Adipocyte (in vitro differentiated cells): ENCODE data around the gene MXI1.

Source experiments
- DNase-seq: peaks from one replicate; pipeline ENCODE4 v3.0.0-alpha.2; 2015; ENCODE audit warnings: low read depth
- H3K27me3 ChIP-seq: replicated peaks from 2 replicates; pipeline ENCODE4 v1.7.0; 2013; ENCODE audit warnings: mild to moderate bottlenecking, low read length, moderate library complexity; ENCODE audit not compliant: control insufficient read depth, insufficient read depth
- H3K36me3 ChIP-seq: 2 replicates; pipeline ENCODE4 v1.7.0; 2013; ENCODE audit warnings: low read length, mild to moderate bottlenecking, moderate library complexity; ENCODE audit not compliant: control insufficient read depth, insufficient read depth, severe bottlenecking
- H3K4me1 ChIP-seq: 2 replicates; pipeline ENCODE4 v1.7.0; 2013; ENCODE audit warnings: mild to moderate bottlenecking, low read length, moderate library complexity; ENCODE audit not compliant: control insufficient read depth, insufficient read depth
- H3K4me3 ChIP-seq: 2 replicates; pipeline ENCODE4 v1.7.0; 2013; ENCODE audit warnings: mild to moderate bottlenecking, low read length, moderate library complexity
- H3K9ac ChIP-seq: 2 replicates; pipeline ENCODE4 v1.7.0; 2013; ENCODE audit warnings: mild to moderate bottlenecking, low read length, moderate library complexity
- H3K9me3 ChIP-seq: 2 replicates; pipeline ENCODE4 v1.7.0; 2013; ENCODE audit warnings: mild to moderate bottlenecking, low read length, moderate library complexity; ENCODE audit not compliant: control insufficient read depth

MXI1 gene

GRCh38 chr10:110310741-110311140 is 103.3 kb downstream of the MXI1 start:
- Histone ChIP-seq H3K9ac (no peak overlapping the region), H3K9me3 (no peaks in the 10 kb centered on the region), H3K27me3 (no peaks in the 10 kb centered on the region), H3K4me1 (peaks cover 7% of the 10 kb centered on the region), H3K36me3 (no peaks in the 10 kb centered on the region), H3K4me3 (no peak overlapping the region)
- DNase-seq, result no peak

GRCh38 chr10:110311357-110311949 is 104.0 kb downstream of the MXI1 start:
- Histone ChIP-seq H3K4me1 (no peaks in the 10 kb centered on the region), H3K9ac (no peak overlapping the region), H3K27me3 (no peaks in the 10 kb centered on the region), H3K36me3 (no peaks in the 10 kb centered on the region), H3K9me3 (no peaks in the 10 kb centered on the region), H3K4me3 (no peak overlapping the region)
- peak; percentile 89 for DNase-seq

- no peaks in the 10 kb centered on the region for H3K36me3 ChIP-seq
- no peak for DNase-seq
Measured at GRCh38 chr10:110312206-110312605, 104.8 kb downstream of the MXI1 start.

GRCh38 chr10:110313674-110314073 is 106.3 kb downstream of the MXI1 start:
- H3K9ac ChIP-seq, result no peak overlapping the region
- H3K27me3 ChIP-seq, result no peaks in the 10 kb centered on the region
- no peaks in the 10 kb centered on the region for H3K36me3 ChIP-seq
- H3K4me1 ChIP-seq, result no peaks in the 10 kb centered on the region
- no peaks in the 10 kb centered on the region for H3K9me3 ChIP-seq
- no peak for DNase-seq
- H3K4me3 ChIP-seq, result no peak overlapping the region

More at GRCh38 chr10:110312206-110312605, 104.8 kb downstream of the MXI1 start:
- no peak overlapping the region for H3K4me3 ChIP-seq
- no peaks in the 10 kb centered on the region for H3K9me3 ChIP-seq
- H3K9ac ChIP-seq, result no peak overlapping the region
- H3K4me1 ChIP-seq, result no peaks in the 10 kb centered on the region
- H3K27me3 ChIP-seq, result no peaks in the 10 kb centered on the region

GRCh38 chr10:110317866-110318850 is 110.8 kb downstream of the MXI1 start:
- H3K4me3 ChIP-seq, result no peak overlapping the region

GRCh38 chr10:110321869-110322620 is 114.6 kb downstream of the MXI1 start:
- H3K27me3 ChIP-seq, result no peaks in the 10 kb centered on the region
- H3K9me3 ChIP-seq, result peaks cover 18% of the 10 kb centered on the region
- H3K9ac ChIP-seq, result no peak overlapping the region
- no peak for DNase-seq
- no peak overlapping the region for H3K4me3 ChIP-seq
- no peaks in the 10 kb centered on the region for H3K36me3 ChIP-seq
- H3K4me1 ChIP-seq, result peaks cover 3% of the 10 kb centered on the region

More at GRCh38 chr10:110317866-110318850, 110.8 kb downstream of the MXI1 start:
- Histone ChIP-seq H3K27me3 (no peaks in the 10 kb centered on the region), H3K9me3 (peaks cover 18% of the 10 kb centered on the region), H3K36me3 (no peaks in the 10 kb centered on the region), H3K9ac (no peak overlapping the region), H3K4me1 (no peaks in the 10 kb centered on the region)
- no peak for DNase-seq

- Histone ChIP-seq H3K9me3 (peaks cover 18% of the 10 kb centered on the region), H3K36me3 (no peaks in the 10 kb centered on the region), H3K9ac (no peak overlapping the region), H3K4me1 (peaks cover 5% of the 10 kb centered on the region), H3K4me3 (no peak overlapping the region), H3K27me3 (no peaks in the 10 kb centered on the region)
- DNase-seq, result peak; percentile 70
Measured at GRCh38 chr10:110323503-110323902, 116.1 kb downstream of the MXI1 start.

- no peaks in the 10 kb centered on the region for H3K27me3 ChIP-seq
- H3K36me3 ChIP-seq, result no peaks in the 10 kb centered on the region
- DNase-seq, result no peak
- H3K9ac ChIP-seq, result no peak overlapping the region
- H3K9me3 ChIP-seq, result peaks cover 18% of the 10 kb centered on the region
- no peak overlapping the region for H3K4me3 ChIP-seq
- peaks cover 5% of the 10 kb centered on the region for H3K4me1 ChIP-seq
Measured at GRCh38 chr10:110324201-110324804, 116.9 kb downstream of the MXI1 start.

- peaks cover 18% of the 10 kb centered on the region for H3K9me3 ChIP-seq
- DNase-seq, result no peak
- no peak overlapping the region for H3K4me3 ChIP-seq
- no peaks in the 10 kb centered on the region for H3K36me3 ChIP-seq
- H3K27me3 ChIP-seq, result no peaks in the 10 kb centered on the region
- H3K4me1 ChIP-seq, result peaks cover 5% of the 10 kb centered on the region
- no peak overlapping the region for H3K9ac ChIP-seq
Measured at GRCh38 chr10:110324805-110325280, 117.4 kb downstream of the MXI1 start.

- Histone ChIP-seq H3K36me3 (no peaks in the 10 kb centered on the region), H3K9ac (no peak overlapping the region), H3K27me3 (no peaks in the 10 kb centered on the region), H3K4me1 (peaks cover 5% of the 10 kb centered on the region), H3K4me3 (no peak overlapping the region), H3K9me3 (peaks cover 22% of the 10 kb centered on the region)
- peak; percentile 51 for DNase-seq
Measured at GRCh38 chr10:110326351-110327032, 119.1 kb downstream of the MXI1 start.
